ENCODE data around the gene MANSC1.
"Not testable (repeated sequence)": the region's sequence is repeated elsewhere in the genome, so short reads cannot be mapped to it uniquely, and the experiment has no call there.

MANSC1 gene

DNA sequence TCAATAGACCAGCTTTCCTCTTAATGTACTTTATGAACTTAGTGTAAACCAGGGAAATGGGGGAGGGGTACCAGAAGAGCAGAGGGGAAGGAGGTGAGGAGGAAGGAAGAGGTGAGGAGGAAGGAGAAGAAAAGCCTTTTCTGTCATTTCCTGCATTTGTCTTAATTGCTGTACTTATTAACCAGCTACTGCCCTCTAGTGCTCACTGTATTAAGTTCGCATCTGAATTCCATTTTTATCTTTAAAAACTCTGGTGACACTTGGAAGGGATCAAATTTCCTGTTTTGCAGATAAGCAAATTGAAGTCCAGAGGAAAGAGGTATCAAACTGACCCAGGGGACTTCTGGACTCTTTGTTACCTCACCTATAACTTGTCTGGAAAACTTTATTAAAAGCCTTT, 22.2 kb downstream of the MANSC1 start:
- no peak for DNase-seq (ENCODE audit: low read depth in 2 of 2, low spot score in 1 of 2)

DNA sequence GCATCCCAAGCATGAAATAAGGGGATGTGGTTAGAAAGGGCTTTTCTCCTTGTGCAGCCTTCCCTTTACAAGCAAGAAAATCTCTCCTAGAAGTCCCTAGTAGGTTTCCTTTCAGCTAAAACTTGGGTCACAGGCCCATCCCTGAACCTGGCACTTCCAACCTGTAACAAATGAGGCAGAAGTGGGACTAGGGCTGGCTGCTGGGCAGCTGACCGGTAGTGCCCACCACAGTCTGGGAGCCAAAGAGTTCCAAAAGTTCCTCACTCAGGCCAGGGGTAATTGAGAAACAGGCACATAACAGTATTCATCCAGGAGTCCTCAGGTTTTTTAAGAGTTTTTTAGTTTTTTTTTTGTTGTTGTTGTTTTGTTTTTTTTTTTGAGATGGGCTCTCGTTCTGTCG, 23.8 kb downstream of the MANSC1 start:
- DNase-seq (ENCODE audit: low read depth in 2 of 2, low spot score in 1 of 2): no peak

DNA sequence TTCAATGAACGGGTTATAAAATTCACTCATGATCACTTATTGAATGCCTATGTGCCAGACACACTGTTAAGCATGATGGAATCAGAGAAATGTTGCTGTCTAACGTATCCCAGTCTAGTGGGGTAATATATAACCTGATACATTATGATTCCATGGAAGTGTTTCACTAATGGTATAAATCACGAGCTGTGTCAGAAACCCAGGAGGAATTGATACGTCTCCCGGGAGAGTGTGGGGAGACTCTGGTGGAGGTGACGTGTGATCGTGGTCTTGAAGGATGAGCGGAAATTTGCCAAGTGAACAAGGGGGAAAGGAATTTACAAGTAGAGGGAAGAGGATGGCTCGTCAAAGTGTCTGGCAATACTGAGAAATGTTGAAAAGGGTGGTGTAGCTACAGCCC, 26.5 kb downstream of the MANSC1 start:
- DNase-seq (ENCODE audit: low read depth in 2 of 2, low spot score in 1 of 2): no peak

DNA sequence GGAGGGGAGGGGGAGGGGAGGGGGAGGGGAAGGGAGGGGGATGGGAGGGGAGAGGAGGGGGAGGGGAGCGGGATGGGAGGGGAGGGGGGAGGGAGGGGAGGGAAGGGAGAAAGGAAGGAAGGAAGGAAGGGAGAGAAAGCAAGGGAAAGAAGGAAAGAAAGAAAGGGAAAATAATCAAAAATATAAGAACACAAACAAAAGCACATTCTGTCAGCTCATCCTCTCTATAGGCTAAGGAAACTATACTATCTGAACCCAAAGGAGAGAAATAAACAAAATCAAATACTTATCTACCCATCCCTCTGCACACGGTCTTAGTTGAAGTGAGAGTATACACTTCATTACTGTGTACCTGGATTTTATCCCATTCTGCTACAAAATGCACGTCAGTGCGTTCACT, 26.9 kb downstream of the MANSC1 start:
- DNase-seq (ENCODE audit: low read depth in 2 of 2, low spot score in 1 of 2): no peak

DNA sequence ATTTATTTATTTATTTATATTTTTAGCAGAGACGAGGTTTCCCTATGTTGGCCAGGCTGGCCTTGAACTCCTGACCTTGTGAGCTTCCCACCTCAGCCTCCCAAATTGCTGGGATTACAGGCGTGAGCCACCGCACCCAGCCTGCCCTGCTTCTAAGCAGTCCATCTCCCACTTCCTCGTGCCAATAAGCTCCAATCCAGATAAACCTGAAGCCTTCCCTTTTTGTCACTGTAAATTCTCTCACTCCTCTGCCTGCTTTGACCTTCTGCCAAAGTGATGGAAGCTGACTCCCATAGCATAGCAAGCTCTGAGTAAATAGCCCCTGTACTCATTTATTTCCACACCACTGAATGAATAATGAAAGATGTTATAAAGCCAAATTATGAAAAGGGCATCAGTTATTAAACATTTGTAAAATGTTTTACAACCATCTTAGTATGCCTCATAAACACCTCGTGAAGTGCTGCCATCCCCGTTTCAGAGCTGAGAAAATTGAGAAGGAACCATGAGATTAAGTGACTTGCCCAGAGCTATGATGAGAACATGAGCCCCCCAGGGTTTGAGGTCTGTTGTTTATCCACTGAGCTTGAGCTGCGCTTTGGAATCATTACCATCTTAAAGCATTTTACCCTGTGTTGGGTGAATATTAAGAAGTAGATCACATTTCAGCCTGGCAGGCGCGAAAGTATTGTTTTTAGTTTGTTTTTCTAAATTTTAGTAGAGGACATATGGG, 30.4 kb downstream of the MANSC1 start:
- no peak for DNase-seq (ENCODE audit: low read depth in 2 of 2, low spot score in 1 of 2)

DNA sequence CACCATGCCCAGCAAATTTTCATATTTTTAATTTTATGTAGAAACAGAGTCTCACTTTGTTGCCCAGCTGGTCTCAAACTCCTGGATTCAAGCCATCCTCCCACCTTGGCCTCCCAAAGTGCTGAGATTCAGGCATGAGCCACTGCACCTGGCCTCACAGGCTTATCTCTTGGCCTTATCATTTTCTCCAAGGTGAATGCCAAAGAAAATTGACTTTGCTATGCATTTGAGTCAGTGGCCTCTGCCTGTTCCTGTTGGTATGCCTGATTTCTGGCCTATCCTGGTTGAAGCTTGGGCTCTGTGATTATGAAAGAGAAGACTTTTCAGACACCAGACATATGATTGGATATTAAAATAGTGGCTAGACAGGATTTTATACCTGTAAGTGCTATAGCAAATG, 34.2 kb downstream of the MANSC1 start:
- DNase-seq (ENCODE audit: low read depth in 2 of 2, low spot score in 1 of 2): no peak

DNA sequence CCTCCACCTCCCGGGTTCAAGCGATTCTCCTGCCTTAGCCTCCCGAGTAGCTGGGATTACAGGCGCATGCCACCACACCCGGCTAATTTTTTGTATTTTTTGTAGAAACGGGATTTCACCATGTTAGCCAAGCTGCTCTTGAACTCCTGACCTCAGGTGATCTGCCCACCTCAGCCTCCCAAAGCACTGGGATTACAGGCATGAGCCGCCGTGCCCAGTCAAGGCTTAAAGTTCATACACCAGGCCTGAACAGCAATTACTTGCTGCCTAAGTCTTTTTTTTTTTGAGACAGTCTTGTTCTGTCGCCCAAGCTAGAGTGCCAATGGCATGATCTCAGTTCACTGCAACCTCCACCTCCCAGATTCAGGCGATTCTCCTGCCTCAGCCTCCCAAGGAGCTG, 39.3 kb downstream of the MANSC1 start:
- not testable (repeated sequence) for DNase-seq (ENCODE audit: low read depth in 2 of 2, low spot score in 1 of 2)

DNA sequence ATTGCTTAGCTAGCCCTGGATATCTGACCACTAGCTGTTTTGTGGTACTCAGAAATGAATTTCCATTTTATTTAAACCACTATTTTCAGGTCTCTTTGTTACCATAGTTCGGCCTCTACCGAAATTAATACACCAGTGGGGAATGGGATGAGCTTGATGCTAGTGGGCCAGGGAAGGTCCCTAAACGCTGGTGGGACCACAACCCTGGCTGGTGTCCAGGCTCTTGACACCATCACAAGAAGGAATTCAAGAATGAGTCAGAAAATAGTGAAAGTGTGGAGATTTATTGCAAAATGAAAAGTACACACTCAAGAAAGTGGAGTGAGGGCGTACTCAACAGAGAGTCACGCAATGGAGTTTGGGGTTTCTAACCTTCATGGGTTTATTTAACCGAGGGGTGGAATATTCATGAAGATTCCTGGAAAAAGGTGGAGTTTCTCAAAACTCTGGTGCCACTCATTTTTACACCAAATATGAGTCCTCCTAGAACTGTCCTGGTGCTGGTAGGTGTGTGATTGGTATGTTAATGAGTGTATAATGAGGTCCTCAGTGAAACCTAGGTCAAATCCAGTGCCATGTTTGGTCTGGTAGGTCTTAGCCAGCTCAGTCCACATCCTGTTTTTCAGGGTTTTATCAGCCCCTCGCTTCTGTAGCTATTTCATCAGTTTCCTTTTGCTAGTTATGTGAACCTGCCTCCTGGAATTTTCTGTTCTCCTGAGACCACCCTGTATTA, 44.3 kb downstream of the MANSC1 start:
- DNase-seq (ENCODE audit: low read depth in 2 of 2, low spot score in 1 of 2): no peak

DNA sequence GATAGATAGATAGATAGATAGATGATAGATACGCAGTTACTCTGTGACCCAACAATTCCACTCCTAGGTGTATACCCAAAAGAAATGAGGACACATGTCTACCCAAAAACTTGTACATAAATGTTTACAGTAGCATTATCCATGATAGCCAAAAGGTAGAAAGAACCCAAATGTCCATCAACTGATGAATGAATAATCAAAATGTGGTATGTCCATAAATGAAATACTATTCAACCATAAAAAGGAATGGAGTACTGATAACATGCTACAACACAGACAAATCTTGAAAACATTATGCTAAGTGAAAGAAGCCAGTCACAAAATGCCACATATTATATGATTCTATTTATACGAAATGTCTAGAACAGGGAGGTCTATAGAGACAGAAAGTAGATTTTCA, 47.1 kb downstream of the MANSC1 start:
- no peak for DNase-seq (ENCODE audit: low read depth in 2 of 2, low spot score in 1 of 2)

DNA sequence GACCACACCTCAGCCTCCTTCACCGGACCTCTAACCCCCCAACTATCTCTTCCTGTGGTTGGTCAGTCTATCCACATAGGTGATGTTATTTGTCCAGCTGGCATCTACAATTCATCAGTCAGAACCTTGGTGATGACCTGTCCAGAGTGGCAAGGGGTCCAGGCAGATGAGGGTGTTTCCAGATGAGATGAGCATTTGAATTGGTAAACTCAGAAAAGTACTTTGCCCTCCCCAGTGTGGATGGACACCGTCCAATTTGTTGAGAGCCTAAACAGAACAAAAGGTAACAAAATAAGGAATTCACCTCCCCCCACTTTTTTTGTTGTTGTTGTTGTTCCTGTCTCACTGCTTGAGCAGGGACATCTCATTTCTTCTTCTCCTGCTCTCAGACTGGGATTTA, 48.9 kb downstream of the MANSC1 start:
- DNase-seq (ENCODE audit: low read depth in 2 of 2, low spot score in 1 of 2): no peak

DNA sequence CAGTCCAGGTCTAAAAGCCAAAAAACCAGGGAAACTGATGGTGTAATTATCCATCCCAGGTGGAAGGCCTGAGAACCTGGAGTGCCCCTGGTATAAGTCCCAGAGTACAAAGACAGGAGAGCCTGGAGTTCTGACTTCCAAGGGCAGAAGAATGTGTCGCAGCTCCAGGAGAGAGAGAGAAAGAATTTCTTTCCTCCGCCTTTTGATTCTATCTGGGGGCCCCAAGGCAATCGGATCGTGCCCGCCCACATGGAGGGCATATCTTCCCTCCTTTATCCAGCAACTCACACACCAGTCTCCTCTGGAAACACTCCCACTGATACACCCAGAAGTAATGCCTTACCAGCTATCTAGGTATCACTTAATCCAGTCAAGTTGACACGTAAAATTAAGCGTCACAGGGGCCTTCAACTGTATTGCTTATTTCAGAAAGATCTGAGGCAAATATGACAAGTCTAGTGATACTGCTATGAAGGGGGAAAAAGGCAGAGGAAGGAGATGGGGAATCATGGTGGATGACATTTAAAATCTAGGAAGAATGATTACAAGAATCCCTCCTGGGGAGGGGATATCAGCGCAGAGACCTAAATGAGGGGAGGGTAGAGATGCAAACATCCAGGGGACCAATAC, 52.7 kb downstream of the MANSC1 start:
- DNase-seq (ENCODE audit: low read depth in 2 of 2, low spot score in 1 of 2): no peak

DNA sequence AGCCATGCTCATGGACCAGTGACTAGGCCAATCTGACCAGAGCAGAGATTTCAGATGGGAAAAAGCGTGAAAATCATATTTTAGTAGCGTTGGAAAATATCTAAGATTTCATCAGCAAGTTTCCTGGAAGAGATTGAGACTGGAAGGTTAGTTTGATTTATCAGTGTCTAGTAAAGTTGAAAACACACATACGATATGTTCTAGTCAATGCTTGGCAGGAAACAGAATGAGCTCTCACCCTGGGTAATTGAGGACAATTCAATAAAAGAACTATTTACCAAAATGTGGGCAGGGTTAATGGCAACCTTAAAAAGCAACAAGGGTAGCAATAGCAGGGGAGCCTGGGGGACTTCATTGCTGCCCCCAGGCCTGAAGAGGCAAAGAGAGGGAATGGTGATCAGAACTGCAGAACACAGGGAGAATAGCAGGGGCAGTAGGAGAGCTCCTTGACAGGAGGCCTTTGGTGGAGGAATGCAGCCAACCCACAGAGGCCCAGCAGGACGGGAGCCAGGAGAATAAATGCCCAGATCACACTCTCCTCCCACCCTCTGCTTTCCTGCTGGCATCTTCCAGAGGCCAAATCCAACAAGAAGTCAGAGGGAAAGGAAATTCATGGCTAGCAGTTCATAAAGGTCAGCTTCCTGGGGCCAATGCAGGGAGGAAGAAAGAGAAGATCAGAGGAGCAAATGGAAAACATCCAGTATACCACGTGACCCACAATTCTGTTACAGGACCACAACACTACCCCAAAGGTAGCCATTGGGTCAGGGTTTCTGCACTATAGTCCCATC, 55.6 kb downstream of the MANSC1 start:
- DNase-seq (ENCODE audit: low read depth in 2 of 2, low spot score in 1 of 2): no peak

DNA sequence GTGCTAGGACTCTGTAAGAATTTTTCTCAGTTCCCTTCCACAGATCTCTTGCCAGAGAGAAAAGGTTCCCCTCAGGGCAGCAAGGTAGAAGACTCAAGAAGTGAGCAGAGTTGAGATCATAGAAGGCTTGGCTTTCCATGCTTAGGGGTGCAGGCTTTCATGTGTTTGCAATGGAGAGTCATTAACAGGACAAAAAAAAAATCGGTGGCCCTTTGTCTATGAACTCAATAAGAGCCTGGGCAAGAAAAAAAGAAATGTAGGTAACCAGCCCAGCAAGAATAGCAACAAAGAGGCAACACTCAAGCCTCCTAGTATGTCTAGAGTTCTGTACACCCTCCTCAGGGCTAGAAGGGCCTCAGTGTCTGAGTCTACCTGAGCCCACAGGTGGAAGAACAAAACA, 59.8 kb downstream of the MANSC1 start:
- DNase-seq (ENCODE audit: low read depth in 2 of 2, low spot score in 1 of 2): no peak

DNA sequence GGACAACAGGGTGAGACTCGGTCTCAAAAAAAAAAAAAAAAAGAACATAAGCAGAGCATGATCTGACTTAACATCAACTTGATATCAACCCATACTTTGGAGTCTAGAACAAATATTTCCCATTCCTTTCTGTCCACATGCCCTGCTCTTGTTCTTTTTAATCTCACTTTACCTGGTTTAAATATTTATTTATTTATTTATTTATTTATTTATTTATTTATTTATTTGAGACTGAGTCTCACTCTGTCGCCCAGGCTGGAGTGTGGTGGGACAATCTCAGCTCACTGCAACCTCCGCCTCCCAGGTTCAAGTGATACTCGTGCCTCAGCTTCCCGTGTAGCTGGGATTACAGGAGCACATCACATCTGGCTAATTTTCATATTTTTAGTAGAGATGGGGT, 63.6 kb downstream of the MANSC1 start:
- no peak for DNase-seq (ENCODE audit: low read depth in 2 of 2, low spot score in 1 of 2)

DNA sequence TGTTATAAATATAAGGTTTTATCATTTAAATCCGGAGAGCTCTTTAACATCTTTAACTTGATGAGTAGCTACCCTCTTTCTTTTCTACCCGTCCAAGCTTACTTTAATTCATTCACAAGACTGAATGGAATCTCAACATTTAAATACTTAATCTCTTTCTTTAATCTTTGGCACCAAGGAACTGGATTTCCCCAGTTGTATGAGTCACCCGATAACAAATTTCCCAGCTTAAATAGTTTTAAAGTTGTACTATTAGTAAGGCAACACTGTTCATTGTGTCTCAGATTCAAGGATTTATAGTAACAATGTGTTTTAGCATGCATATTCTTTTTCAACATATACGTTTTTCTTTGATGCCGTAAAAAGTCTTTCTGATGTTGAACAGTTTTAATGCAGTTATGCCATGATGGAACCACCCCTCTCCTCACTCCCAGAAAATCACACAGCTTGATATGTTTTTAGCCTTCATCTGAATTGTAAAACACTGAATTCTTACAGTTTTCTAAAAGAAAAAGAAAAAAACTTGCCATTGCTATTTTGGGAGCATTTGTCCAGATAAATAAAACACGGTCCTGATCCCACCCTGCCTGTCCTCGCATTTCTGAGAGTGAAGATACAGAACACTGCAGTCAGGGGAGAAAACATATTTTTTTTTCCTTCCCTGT, 67.1 kb downstream of the MANSC1 start:
- no peak for DNase-seq (ENCODE audit: low read depth in 2 of 2, low spot score in 1 of 2)

DNA sequence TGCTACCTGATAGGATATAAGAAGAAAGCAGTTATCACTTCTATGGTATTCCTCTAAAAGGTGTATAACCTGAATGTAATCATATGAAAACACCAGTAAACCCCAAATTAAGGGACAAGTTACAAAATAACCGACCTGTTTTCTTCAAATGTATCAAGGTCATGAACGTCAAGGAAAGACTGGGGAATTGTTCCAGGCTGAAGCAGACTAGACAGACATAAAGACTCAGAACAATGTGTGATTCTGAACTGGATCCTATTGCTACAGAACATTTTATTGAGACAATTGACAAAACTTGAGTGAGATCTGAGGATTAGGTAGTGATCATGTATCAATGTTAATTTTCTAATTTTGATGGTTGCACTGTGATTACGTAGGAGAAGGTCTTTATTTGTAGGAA, 67.8 kb downstream of the MANSC1 start:
- DNase-seq (ENCODE audit: low read depth in 2 of 2, low spot score in 1 of 2): no peak

DNA sequence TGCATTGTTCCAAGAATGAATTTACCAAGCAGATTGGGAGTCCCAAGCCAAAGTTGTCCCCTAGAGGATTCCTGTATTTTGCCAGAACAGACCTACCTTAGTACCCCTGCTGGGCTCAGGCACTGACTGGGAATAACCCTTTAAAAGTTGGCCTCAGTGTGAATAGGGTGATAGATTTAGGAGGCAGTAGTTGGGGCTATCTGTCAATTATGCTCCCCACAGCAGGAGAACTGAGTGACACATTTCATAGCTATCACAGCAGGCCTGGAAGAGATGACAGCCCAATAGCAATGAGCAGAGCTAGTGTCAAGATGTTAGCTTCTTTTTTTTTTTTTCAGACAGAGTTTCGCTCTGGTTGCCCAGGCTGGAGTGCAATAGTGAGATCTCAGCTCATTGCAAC, 68.9 kb downstream of the MANSC1 start:
- no peak for DNase-seq (ENCODE audit: low read depth in 2 of 2, low spot score in 1 of 2)

DNA sequence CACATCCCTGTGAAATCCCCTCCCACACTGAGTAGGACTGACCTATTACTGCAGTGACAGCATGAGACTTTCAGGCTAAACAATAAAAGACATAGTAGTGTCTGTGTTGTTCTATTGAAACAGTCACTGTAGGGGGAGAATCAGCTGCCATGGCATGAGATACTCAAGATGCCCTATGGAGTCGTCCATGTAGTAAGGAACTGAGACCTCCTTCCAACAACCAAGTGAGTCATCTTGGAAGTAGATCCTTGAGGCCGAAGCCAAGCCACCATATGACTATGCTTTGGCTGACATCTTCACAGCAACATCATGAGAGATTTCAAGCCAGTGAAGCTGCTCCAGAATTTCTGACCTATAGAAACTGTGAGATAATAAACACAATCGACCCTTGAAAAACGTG, 71.1 kb downstream of the MANSC1 start:
- no peak for DNase-seq (ENCODE audit: low read depth in 2 of 2, low spot score in 1 of 2)

Data from stimulated activated CD8-positive, alpha-beta memory T cell treated with anti-CD3 and anti-CD28 coated beads, Interleukin-4, amount 100 ng/mL, for 1 hour (primary cell).